Measurements from ENCODE around the gene TRIM2.

The TRIM2 gene

GRCh38 chr4:153271820-153272219 lies 67.6 kb downstream of the TRIM2 start:
- Histone ChIP-seq H3K4me3 (no peak overlapping the region), H3K4me1 (peaks cover 0 to 18% (median 7%) of the 10 kb centered on the region in 4 donors)
- intact Hi-C loops (cut with DNase I; ENCODE audit: low total_unique reads) = no loop called here

GRCh38 chr4:153273751-153274150 lies 69.5 kb downstream of the TRIM2 start:
- intact Hi-C loops (cut with DNase I; ENCODE audit: low total_unique reads) = no loop called here
- peaks cover 0 to 5% (median under 1%) of the 10 kb centered on the region in 4 donors for H3K4me1 ChIP-seq
- TF ChIP-seq CTCF (IDR thresholded peaks at IDR 0.05) = no peak
- no peaks in the 10 kb centered on the region for H3K9me3 ChIP-seq
- DNase-seq = no peak
- H3K36me3 ChIP-seq = peaks cover 0 to 20% (median 11%) of the 10 kb centered on the region in 3 donors
- no peak overlapping the region for H3K27ac ChIP-seq
- H3K4me3 ChIP-seq = no peak overlapping the region
- H3K27me3 ChIP-seq = no peaks in the 10 kb centered on the region

More at GRCh38 chr4:153271820-153272219, 67.6 kb downstream of the TRIM2 start:
- TF ChIP-seq CTCF (IDR thresholded peaks at IDR 0.05) = no peak
- H3K9me3 ChIP-seq = no peaks in the 10 kb centered on the region
- H3K36me3 ChIP-seq = peaks cover 0 to 9% (median 3%) of the 10 kb centered on the region in 3 donors
- H3K27me3 ChIP-seq = no peaks in the 10 kb centered on the region
- H3K27ac ChIP-seq = no peak overlapping the region
- DNase-seq = no peak

GRCh38 chr4:153274967-153275366 lies 70.7 kb downstream of the TRIM2 start:
- no peak for DNase-seq
- Histone ChIP-seq H3K4me1 (no peaks in the 10 kb centered on the region), H3K36me3 (peaks cover 0 to 20% (median 11%) of the 10 kb centered on the region in 3 donors), H3K27me3 (no peaks in the 10 kb centered on the region), H3K27ac (no peak overlapping the region), H3K9me3 (no peaks in the 10 kb centered on the region), H3K4me3 (no peak overlapping the region)
- no peak for TF ChIP-seq CTCF (IDR thresholded peaks at IDR 0.05)
- intact Hi-C loops (cut with DNase I; ENCODE audit: low total_unique reads) = no loop called here

- intact Hi-C loops (cut with DNase I; ENCODE audit: low total_unique reads) = no loop called here
- Histone ChIP-seq H3K4me3 (no peak overlapping the region), H3K9me3 (no peaks in the 10 kb centered on the region), H3K27me3 (no peaks in the 10 kb centered on the region), H3K36me3 (peaks cover 4 to 20% (median 14%) of the 10 kb centered on the region in 3 donors), H3K4me1 (no peaks in the 10 kb centered on the region), H3K27ac (no peak overlapping the region)
- no peak for DNase-seq
- TF ChIP-seq CTCF (IDR thresholded peaks at IDR 0.05) = no peak
Measured at GRCh38 chr4:153275380-153276276, 71.4 kb downstream of the TRIM2 start.

- Histone ChIP-seq H3K36me3 (peaks cover 12 to 27% (median 20%) of the 10 kb centered on the region in 3 donors), H3K4me1 (no peaks in the 10 kb centered on the region), H3K27ac (no peak overlapping the region), H3K4me3 (no peak overlapping the region), H3K27me3 (no peaks in the 10 kb centered on the region), H3K9me3 (no peaks in the 10 kb centered on the region)
- no peak for DNase-seq
- TF ChIP-seq CTCF (IDR thresholded peaks at IDR 0.05) = no peak
- intact Hi-C loops (cut with DNase I; ENCODE audit: low total_unique reads) = no loop called here
Measured at GRCh38 chr4:153276971-153277370, 72.7 kb downstream of the TRIM2 start.

Measured in tibial artery (tissue), 4 donors.